Measurements from ENCODE around the gene GSTP1.

Gene GSTP1

GRCh38 chr11:67632175-67632981, 48.8 kb downstream of the GSTP1 start:
- DNase-seq = peak; percentile 22

GRCh38 chr11:67632982-67633755, 49.6 kb downstream of the GSTP1 start:
- DNase-seq = no peak

- no peak for DNase-seq
These were observed 50.2 kb downstream of the GSTP1 start for GRCh38 chr11:67633758-67634365.

- DNase-seq = no peak
These were observed 51.0 kb downstream of the GSTP1 start for GRCh38 chr11:67634366-67635230.

GRCh38 chr11:67635231-67635521, 51.6 kb downstream of the GSTP1 start:
- DNase-seq = no peak
